SK-N-SH (cell line): Measurements from ENCODE around the gene ERLIN1. TPM values are rescaled to one million over a fixed set of nuclear protein-coding genes. Genes with fewer than 3 reads are reported as not detected.

ENCODE experiments used
- CTCF ChIA-PET: fragments of 300-600, 350-600 bp; formaldehyde crosslinking; extraction: SDS; loops from one replicate; lab custom pipeline; 2021; lab: Yijun Ruan, JAX
- POLR2A ChIA-PET: fragments of 350-600 bp; sonication (Branson Sonifier 250); formaldehyde crosslinking; extraction: SDS; loops from one replicate; lab custom pipeline; 2020; ENCODE audit warnings: antibody characterized with exemption, inconsistent platforms; lab: Yijun Ruan, JAX
- DNase-seq: peaks from one replicate; pipeline ENCODE4 v3.0.0; 2012
- H2AFZ ChIP-seq: fragments of 200-600 bp; sonication (generic); 2 replicates; pipeline ENCODE4 v1.8.1; 2016; ENCODE audit warnings: antibody characterized with exemption, mild to moderate bottlenecking, low read depth
- H3F3A ChIP-seq: fragments of 200-600 bp; sonication (generic); replicated peaks from 2 replicates; pipeline ENCODE3; 2016; ENCODE audit warnings: antibody characterized with exemption, mild to moderate bottlenecking; ENCODE audit not compliant: insufficient read depth
- H3K27ac ChIP-seq, 2 experiments: fragments of 200-500 bp in 1 of 2; fragments of 200-600 bp in 1 of 2; sonication (Bioruptor generic) in 1 of 2; sonication (generic), shearing (Covaris generic) in 1 of 2; 2 replicates each; pipeline versions ENCODE4 v1.5.1 to v1.6.1; 2014 to 2016; ENCODE audit warnings: low read depth in 2 of 2, inconsistent platforms in 1 of 2, low read length in 1 of 2, mild to moderate bottlenecking in 1 of 2, mixed read lengths in 1 of 2
- H3K27me3 ChIP-seq: fragments of 200-600 bp; sonication (generic), shearing (Covaris generic); 2 replicates; pipeline ENCODE4 v1.6.1; 2016; ENCODE audit warnings: mixed run types; ENCODE audit not compliant: insufficient read depth
- H3K36me3 ChIP-seq, 2 experiments: fragments of 200-500 bp in 1 of 2; fragments of 200-600 bp in 1 of 2; sonication (Bioruptor generic) in 1 of 2; sonication (generic) in 1 of 2; replicated peaks in 1 of 2; 2 replicates each; pipeline versions ENCODE3 to v1.5.1; 2014 to 2016; ENCODE audit warnings: low read length in 1 of 2, mild to moderate bottlenecking in 1 of 2; ENCODE audit not compliant: insufficient read depth in 2 of 2, control insufficient read depth in 1 of 2
- H3K4me1 ChIP-seq, 2 experiments: fragments of 200-500 bp in 1 of 2; fragments of 200-600 bp in 1 of 2; sonication (Bioruptor generic) in 1 of 2; sonication (generic), shearing (Covaris generic) in 1 of 2; 2 replicates each; pipeline versions ENCODE4 v1.5.1 to v1.6.1; 2014 to 2016; ENCODE audit warnings: low read depth in 1 of 2, low read length in 1 of 2, mixed run types in 1 of 2; ENCODE audit not compliant: insufficient read depth in 2 of 2, control insufficient read depth in 1 of 2
- H3K4me2 ChIP-seq: fragments of 200-600 bp; sonication (generic), shearing (Covaris generic); 2 replicates; pipeline ENCODE4 v1.6.1; 2017; ENCODE audit warnings: mixed run types
- H3K4me3 ChIP-seq, 2 experiments: fragments of 200-500 bp in 1 of 2; fragments of 200-600 bp in 1 of 2; sonication (Bioruptor generic) in 1 of 2; sonication (generic), shearing (Covaris generic) in 1 of 2; 2 replicates each; pipeline versions ENCODE4 v1.5.1 to v1.8.1; 2014 to 2016; ENCODE audit warnings: low read depth in 2 of 2, inconsistent platforms in 1 of 2, low read length in 1 of 2, mild to moderate bottlenecking in 1 of 2, mixed read lengths in 1 of 2, moderate library complexity in 1 of 2
- H3K79me2 ChIP-seq: fragments of 200-600 bp; sonication (generic); 2 replicates; pipeline ENCODE4 v1.8.1; 2017; ENCODE audit warnings: mild to moderate bottlenecking; ENCODE audit not compliant: insufficient read depth
- H3K9ac ChIP-seq: fragments of 200-600 bp; sonication (generic); 2 replicates; pipeline ENCODE4 v1.6.1; 2017; ENCODE audit warnings: mixed run types
- H3K9me2 ChIP-seq: fragments of 200-600 bp; sonication (generic); 2 replicates; pipeline ENCODE4 v1.6.1; 2017; ENCODE audit warnings: mixed run types
- H3K9me3 ChIP-seq: fragments of 200-600 bp; sonication (generic); 2 replicates; pipeline ENCODE4 v1.6.1; 2017; ENCODE audit warnings: mixed run types, mild to moderate bottlenecking, moderate library complexity
- H4K20me1 ChIP-seq: fragments of 200-600 bp; sonication (generic); 2 replicates; pipeline ENCODE4 v1.6.1; 2017; ENCODE audit warnings: mild to moderate bottlenecking, mixed run types; ENCODE audit not compliant: insufficient read depth
- CTCF ChIP-seq: fragments of 200-600 bp; sonication (generic); IDR thresholded peaks from 2 replicates; pipeline ENCODE4 v1.6.1; 2017; ENCODE audit warnings: antibody characterized with exemption, mild to moderate bottlenecking, moderate library complexity
- ELF1 ChIP-seq: IDR thresholded peaks from 2 replicates; pipeline ENCODE4 v1.4.0; 2012
- EZH2phosphoT487 ChIP-seq: fragments of 200-600 bp; sonication (generic); IDR thresholded peaks from 2 replicates; pipeline ENCODE4 v1.6.1; 2017; ENCODE audit warnings: low read depth, mixed run types, mild to moderate bottlenecking, antibody characterized with exemption, moderate library complexity, borderline replicate concordance
- FOXJ3 ChIP-seq: sonication (generic); formaldehyde crosslinking; IDR thresholded peaks from 2 replicates; pipeline ENCODE4 v1.5.1; 2020; ENCODE audit warnings: mild to moderate bottlenecking, missing genetic modification reagents
- FOXM1 ChIP-seq: IDR thresholded peaks from 2 replicates; pipeline ENCODE4 v1.4.0; 2012; ENCODE audit warnings: low read depth, mild to moderate bottlenecking
- GABPA ChIP-seq: IDR thresholded peaks from 2 replicates; pipeline ENCODE4 v1.4.0; 2012; ENCODE audit warnings: low read depth, mild to moderate bottlenecking
- GATA2 ChIP-seq: sonication (generic); formaldehyde crosslinking; IDR thresholded peaks from 2 replicates; pipeline ENCODE4 v1.5.0; 2020; ENCODE audit warnings: mild to moderate bottlenecking, missing genetic modification reagents
- MAX ChIP-seq: IDR thresholded peaks from 2 replicates; pipeline ENCODE4 v1.4.0; 2012; ENCODE audit warnings: low read depth
- MXI1 ChIP-seq: IDR thresholded peaks from 2 replicates; pipeline ENCODE4 v1.6.1; 2012; ENCODE audit warnings: mild to moderate bottlenecking, low read depth, low read length, improper control_type of control experiment
- NRF1 ChIP-seq: IDR thresholded peaks from 2 replicates; pipeline ENCODE4 v1.6.1; 2012; ENCODE audit warnings: low read depth, mild to moderate bottlenecking, low read length
- PBX3 ChIP-seq: IDR thresholded peaks from 2 replicates; pipeline ENCODE4; 2012
- RAD21 ChIP-seq: IDR thresholded peaks from 2 replicates; pipeline ENCODE4 v1.6.1; 2012; ENCODE audit warnings: mild to moderate bottlenecking, low read length
- REST ChIP-seq: IDR thresholded peaks from 2 replicates; pipeline ENCODE4 v1.6.1; 2012; ENCODE audit warnings: mild to moderate bottlenecking, low read depth, low read length, moderate library complexity
- RXRA ChIP-seq: IDR thresholded peaks from 2 replicates; pipeline ENCODE4 v1.4.0; 2012; ENCODE audit warnings: low read depth, mild to moderate bottlenecking, borderline replicate concordance
- SMC3 ChIP-seq: IDR thresholded peaks from 2 replicates; pipeline ENCODE4 v1.6.1; 2012; ENCODE audit warnings: low read depth, low read length, improper control_type of control experiment
- TAF1 ChIP-seq: IDR thresholded peaks from 2 replicates; pipeline ENCODE4 v1.6.1; 2012; ENCODE audit warnings: low read depth, mild to moderate bottlenecking, low read length, moderate library complexity, borderline replicate concordance
- TEAD4 ChIP-seq: IDR thresholded peaks from 2 replicates; pipeline ENCODE4 v1.4.0; 2012; ENCODE audit warnings: mild to moderate bottlenecking, borderline replicate concordance; ENCODE audit not compliant: insufficient read depth
- WGBS: methylation state at CpG from one replicate; pipeline ENCODE4 v1.1.6; 2017; ENCODE audit warnings: low lambda C conversion rate; 5-methylcytosine and 5-hydroxymethylcytosine counted together
- polyA plus RNA-seq, 3 experiments: library from polyadenylated mRNA; depleted of rRNA; stranded (reverse); fragments of >200 nt; gene quantifications; 2 replicates each; pipeline ENCODE4 v1.2.3, GENCODE V29; 2012

ERLIN1 gene
- polyA plus RNA-seq, 1 of the 3 experiments (the other 2 are of a cell fraction) = 43.8 TPM

- peak overlapping the region; percentile 95 to 96 for H3K4me3 ChIP-seq
- H3F3A ChIP-seq = peaks cover 10% of the 10 kb centered on the region
- H4K20me1 ChIP-seq = no peaks in the 10 kb centered on the region
- H3K9me2 ChIP-seq = no peaks in the 10 kb centered on the region
- CTCF ChIA-PET = interaction anchor here (2.5 kb wide), 1 partner anchor 14 kb away, joined by 6 read pairs; no protein-coding TSS in a partner anchor
- peaks cover 49 to 51% of the 10 kb centered on the region in 2 experiments for H3K36me3 ChIP-seq
- H3K9ac ChIP-seq = peak overlapping the region; percentile 87
- no peaks in the 10 kb centered on the region for H3K9me3 ChIP-seq
- WGBS = 42% methylated on average over 28 of the region's 28 CpGs
- H3K4me2 ChIP-seq = peak overlapping the region; percentile 81
- H3K27ac ChIP-seq = peak overlapping the region; percentile 55 to 93
- H3K79me2 ChIP-seq = peaks cover 76% of the 10 kb centered on the region
- H3K27me3 ChIP-seq = no peaks in the 10 kb centered on the region
- H3K4me1 ChIP-seq = peaks cover 14 to 23% of the 10 kb centered on the region in 2 experiments; a peak in 3 of 4 replicates
- peak overlapping the region; percentile 73 for H2AFZ ChIP-seq
- POLR2A ChIA-PET = interaction anchor here (0.6 kb wide), 1 partner anchor 319 kb away, joined by 3 read pairs; no protein-coding TSS in a partner anchor
- peak; percentile 38 for DNase-seq
- TF ChIP-seq RXRA (no peak), SMC3 (0 out of 2 replicates have a peak, but pooled peaks have one; percentile 3)
Observed at GRCh38 chr10:100186253-100187212, 704 bp upstream of the ERLIN1 start.

GRCh38 chr10:100184840-100185239, 989 bp downstream of the ERLIN1 start:
- H3K27ac ChIP-seq = peak overlapping the region; percentile 55 to 84
- peaks cover 14 to 23% of the 10 kb centered on the region in 2 experiments; a peak in 3 of 4 replicates for H3K4me1 ChIP-seq
- 12% methylated on average over 4 of the region's 4 CpGs for WGBS
- H3K9me3 ChIP-seq = no peaks in the 10 kb centered on the region
- H3K36me3 ChIP-seq = peaks cover 49 to 56% of the 10 kb centered on the region in 2 experiments
- peak overlapping the region; percentile 93; the same call in 1 of the 2 replicates for H2AFZ ChIP-seq
- ChIA-PET CTCF (interaction anchor here (1.1 to 2.5 kb wide), 4 partner anchors 10 to 339 kb away, joined by 4 to 10 read pairs (median 6); no protein-coding TSS in a partner anchor), POLR2A (interaction anchor here (0.9 kb wide), 1 partner anchor 11 kb away, joined by 4 read pairs; no protein-coding TSS in a partner anchor)
- no peaks in the 10 kb centered on the region for H3K27me3 ChIP-seq
- peaks cover 10% of the 10 kb centered on the region for H3F3A ChIP-seq
- peak overlapping the region; percentile 81 for H3K4me2 ChIP-seq
- H3K9me2 ChIP-seq = no peaks in the 10 kb centered on the region
- DNase-seq = peak; percentile 46
- H3K4me3 ChIP-seq = peak overlapping the region; percentile 95 to 96
- peak overlapping the region; percentile 87 for H3K9ac ChIP-seq
- no peaks in the 10 kb centered on the region for H4K20me1 ChIP-seq
- peaks cover 90% of the 10 kb centered on the region for H3K79me2 ChIP-seq
- TF ChIP-seq GATA2 (CRISPR knock-in tag) (no peak), SMC3 (no peak), PBX3 (no peak), ELF1 (no peak), NRF1 (no peak), MXI1 (no peak), FOXM1 (no peak), FOXJ3 (no peak), MAX (no peak), REST (no peak), CTCF (no peak), TAF1 (no peak), RAD21 (no peak), GABPA (no peak), EZH2phosphoT487 (no peak), TEAD4 (no peak)
